ENCODE measurements around the gene EIF4E2. TPM values are rescaled to one million over a fixed set of nuclear protein-coding genes. Genes with fewer than 3 reads are reported as not detected.

EIF4E2 gene
- total and polyA plus RNA-seq, 2 donors (not counting 3 experiments of a cell fraction or from before 2014, with no cell fraction given): 50.0 to 96.5 TPM

DNA sequence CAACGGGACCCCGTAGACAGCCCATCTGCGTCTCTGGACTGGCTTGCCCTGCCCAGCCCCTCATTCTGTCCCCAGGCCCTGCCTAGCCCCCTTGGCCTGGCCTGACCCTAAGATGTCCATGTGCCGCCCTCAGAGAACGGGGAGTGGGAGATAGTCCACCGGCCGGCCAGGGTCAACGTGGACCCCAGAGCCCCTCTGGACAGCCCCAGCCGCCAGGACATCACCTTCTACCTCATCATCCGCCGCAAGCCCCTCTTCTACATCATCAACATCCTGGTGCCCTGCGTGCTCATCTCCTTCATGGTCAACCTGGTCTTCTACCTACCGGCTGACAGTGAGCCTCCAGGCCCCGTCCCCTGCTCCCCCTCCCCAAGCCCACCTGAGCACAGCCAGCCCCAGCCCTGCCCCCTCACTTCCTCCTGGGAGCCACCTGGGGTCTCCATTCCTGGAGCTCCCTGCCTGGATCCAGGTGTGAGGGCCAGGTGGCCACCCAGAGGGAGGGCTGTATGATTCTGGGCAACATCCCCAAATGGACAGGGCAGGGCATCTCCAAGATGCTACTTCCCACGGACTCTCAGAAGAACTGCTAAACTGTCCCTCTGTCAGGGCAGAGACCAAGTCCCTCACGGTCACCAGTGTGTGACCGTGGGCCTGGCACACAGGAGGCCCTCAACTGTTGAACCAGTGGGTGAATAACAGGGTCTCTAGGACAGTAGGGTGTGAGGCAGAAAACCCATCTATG is 20.5 kb upstream of the EIF4E2 start:
- peaks cover 0 to 2% of the 10 kb centered on the region in 2 experiments for H3K27me3 ChIP-seq (ENCODE audit: control insufficient read depth in 2 of 2, insufficient read depth in 2 of 2, low read length in 2 of 2)
- no peaks in the 10 kb centered on the region for H3K36me3 ChIP-seq (ENCODE audit: control insufficient read depth in 2 of 2, extremely low read depth in 1 of 2, insufficient read depth in 2 of 2, low read length in 2 of 2)
- dilution Hi-C loops (cut with MboI; ENCODE audit: extremely low pct_ligation_motif_present, low sequenced_read_pairs): no loop called here
- H3K79me2 ChIP-seq (ENCODE audit: control insufficient read depth, insufficient read depth, low read length): no peaks in the 10 kb centered on the region
- FAIRE-seq (no peak), DNase-seq (ENCODE audit: low read depth, low spot score) (no peak)
- H2AFZ ChIP-seq (ENCODE audit: low read depth, low read length): no peak overlapping the region
- no peaks in the 10 kb centered on the region for H3K9me1 ChIP-seq (replicated peaks; ENCODE audit: control insufficient read depth, extremely low read depth, insufficient read depth, low read length)
- H3K9me3 ChIP-seq (replicated peaks; ENCODE audit: control insufficient read depth, insufficient read depth, low read length): no peaks in the 10 kb centered on the region
- no TSS peak for BruUV-seq (replicated peaks)
- no peak overlapping the region for H3K9ac ChIP-seq (replicated peaks; ENCODE audit: extremely low read depth, insufficient read depth, low read length)
- no peak overlapping the region for H3K4me3 ChIP-seq (replicated peaks in 1 of 3; ENCODE audit: insufficient read depth in 1 of 3, low read depth in 1 of 3, low read length in 3 of 3)
- ChIA-PET CTCF (interaction anchor here (1.8 kb wide), 1 partner anchor 20 kb away, joined by 3 read pairs; the partner anchor contains the start of genes EIF4E2 and TIGD1), POLR2A (no interaction called here)
- TF ChIP-seq EZH2 (IDR thresholded peaks at IDR 0.05; ENCODE audit: borderline replicate concordance, low read depth, low read length, severe bottlenecking) (no peak), MYC (IDR thresholded peaks at IDR 0.05; ENCODE audit: low read depth, low read length) (no peak), GATA2 (IDR thresholded peaks at IDR 0.05; ENCODE audit: insufficient read depth, insufficient read length, low read depth, low read length) (no peak)
- TF ChIP-seq, protein P1, sequence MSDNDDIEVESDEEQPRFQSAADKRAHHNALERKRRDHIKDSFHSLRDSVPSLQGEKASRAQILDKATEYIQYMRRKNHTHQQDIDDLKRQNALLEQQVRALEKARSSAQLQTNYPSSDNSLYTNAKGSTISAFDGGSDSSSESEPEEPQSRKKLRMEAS (IDR thresholded peaks at IDR 0.05; ENCODE audit: insufficient read depth, insufficient read length): no peak
- intact Hi-C loops (cut with micrococcal nuclease): no loop called here
- H3K27ac ChIP-seq (ENCODE audit: insufficient read depth, low read depth, low read length): no peak overlapping the region
- H3K4me2 ChIP-seq (ENCODE audit: insufficient read depth, low read length): no peak overlapping the region
- H3K4me1 ChIP-seq (ENCODE audit: control insufficient read depth, extremely low read depth, insufficient read depth, low read length): no peaks in the 10 kb centered on the region
- H4K20me1 ChIP-seq (replicated peaks; ENCODE audit: control insufficient read depth, extremely low read depth, insufficient read depth, low read length): no peaks in the 10 kb centered on the region

DNA sequence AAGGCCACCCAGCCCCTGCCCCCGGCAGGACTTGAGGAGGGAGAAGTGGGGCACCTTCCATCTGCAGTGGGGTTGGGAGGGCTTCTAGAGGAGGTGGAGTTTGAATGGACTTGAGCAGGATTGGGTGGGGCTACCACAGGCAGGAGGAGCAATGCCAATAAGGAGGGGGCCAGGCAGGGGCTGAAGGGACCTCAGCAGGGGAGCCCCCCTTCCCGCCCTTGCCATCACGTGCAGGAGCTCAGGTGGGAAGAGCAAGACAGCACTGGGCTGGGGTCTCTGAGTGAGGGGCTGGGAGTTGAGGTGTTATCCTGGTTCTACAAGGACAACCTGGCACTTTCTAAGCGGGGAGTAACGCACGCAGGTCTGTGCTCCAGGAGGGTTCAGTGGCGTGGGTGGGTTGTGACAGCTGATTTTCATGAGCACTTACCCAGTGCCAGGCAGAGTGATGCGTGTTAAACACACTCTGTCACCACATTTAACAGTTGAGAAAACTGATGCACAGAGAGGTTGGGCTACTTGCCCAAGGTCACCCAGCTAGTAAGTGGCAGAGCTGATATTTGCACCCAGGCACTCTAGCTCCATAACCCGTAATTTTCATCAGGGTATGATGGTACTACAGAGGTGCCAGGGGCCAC is 19.7 kb upstream of the EIF4E2 start:
- Histone ChIP-seq H3K4me3 (replicated peaks in 1 of 3; ENCODE audit: insufficient read depth in 1 of 3, low read depth in 1 of 3, low read length in 3 of 3) (no peak overlapping the region), H3K79me2 (ENCODE audit: control insufficient read depth, insufficient read depth, low read length) (no peaks in the 10 kb centered on the region), H3K27ac (ENCODE audit: insufficient read depth, low read depth, low read length) (no peak overlapping the region), H3K36me3 (ENCODE audit: control insufficient read depth in 2 of 2, extremely low read depth in 1 of 2, insufficient read depth in 2 of 2, low read length in 2 of 2) (no peaks in the 10 kb centered on the region), H3K4me1 (ENCODE audit: control insufficient read depth, extremely low read depth, insufficient read depth, low read length) (no peaks in the 10 kb centered on the region), H2AFZ (ENCODE audit: low read depth, low read length) (no peak overlapping the region), H3K27me3 (ENCODE audit: control insufficient read depth in 2 of 2, insufficient read depth in 2 of 2, low read length in 2 of 2) (peaks cover 0 to 2% of the 10 kb centered on the region in 2 experiments), H3K9me3 (replicated peaks; ENCODE audit: control insufficient read depth, insufficient read depth, low read length) (no peaks in the 10 kb centered on the region), H3K9me1 (replicated peaks; ENCODE audit: control insufficient read depth, extremely low read depth, insufficient read depth, low read length) (no peaks in the 10 kb centered on the region), H3K9ac (replicated peaks; ENCODE audit: extremely low read depth, insufficient read depth, low read length) (no peak overlapping the region), H3K4me2 (ENCODE audit: insufficient read depth, low read length) (no peak overlapping the region), H4K20me1 (replicated peaks; ENCODE audit: control insufficient read depth, extremely low read depth, insufficient read depth, low read length) (no peaks in the 10 kb centered on the region)
- no TSS peak for BruUV-seq (replicated peaks)
- DNase-seq (ENCODE audit: low read depth, low spot score) (no peak), FAIRE-seq (no peak)
- TF ChIP-seq POLR2A (IDR thresholded peaks at IDR 0.05; ENCODE audit: low read depth, low read length) (no peak), GATA2 (IDR thresholded peaks at IDR 0.05; ENCODE audit: insufficient read depth, insufficient read length, low read depth, low read length) (no peak)
- TF ChIP-seq, protein P1 (IDR thresholded peaks at IDR 0.05; ENCODE audit: insufficient read depth, insufficient read length): no peak
- TF ChIP-seq, protein P2, sequence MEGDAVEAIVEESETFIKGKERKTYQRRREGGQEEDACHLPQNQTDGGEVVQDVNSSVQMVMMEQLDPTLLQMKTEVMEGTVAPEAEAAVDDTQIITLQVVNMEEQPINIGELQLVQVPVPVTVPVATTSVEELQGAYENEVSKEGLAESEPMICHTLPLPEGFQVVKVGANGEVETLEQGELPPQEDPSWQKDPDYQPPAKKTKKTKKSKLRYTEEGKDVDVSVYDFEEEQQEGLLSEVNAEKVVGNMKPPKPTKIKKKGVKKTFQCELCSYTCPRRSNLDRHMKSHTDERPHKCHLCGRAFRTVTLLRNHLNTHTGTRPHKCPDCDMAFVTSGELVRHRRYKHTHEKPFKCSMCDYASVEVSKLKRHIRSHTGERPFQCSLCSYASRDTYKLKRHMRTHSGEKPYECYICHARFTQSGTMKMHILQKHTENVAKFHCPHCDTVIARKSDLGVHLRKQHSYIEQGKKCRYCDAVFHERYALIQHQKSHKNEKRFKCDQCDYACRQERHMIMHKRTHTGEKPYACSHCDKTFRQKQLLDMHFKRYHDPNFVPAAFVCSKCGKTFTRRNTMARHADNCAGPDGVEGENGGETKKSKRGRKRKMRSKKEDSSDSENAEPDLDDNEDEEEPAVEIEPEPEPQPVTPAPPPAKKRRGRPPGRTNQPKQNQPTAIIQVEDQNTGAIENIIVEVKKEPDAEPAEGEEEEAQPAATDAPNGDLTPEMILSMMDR (IDR thresholded peaks at IDR 0.05; ENCODE audit: extremely low read depth in 1 of 2, insufficient read depth in 1 of 2, low read depth in 1 of 2, low read length in 2 of 2): no peak
- ChIA-PET CTCF (no interaction called here), POLR2A (no interaction called here)
- dilution Hi-C loops (cut with MboI; ENCODE audit: extremely low pct_ligation_motif_present, low sequenced_read_pairs): no loop called here
- intact Hi-C loops (cut with micrococcal nuclease): no loop called here

All from endothelial cell of umbilical vein (primary cell).